CD4-positive, alpha-beta T cell treated with Interferon gamma for 1 hour (primary cell): ENCODE measurements around the gene FLII.

Source experiments
- DNase-seq: peaks from one replicate; pipeline ENCODE4 v3.0.0-alpha.2; 2020

FLII gene

DNA sequence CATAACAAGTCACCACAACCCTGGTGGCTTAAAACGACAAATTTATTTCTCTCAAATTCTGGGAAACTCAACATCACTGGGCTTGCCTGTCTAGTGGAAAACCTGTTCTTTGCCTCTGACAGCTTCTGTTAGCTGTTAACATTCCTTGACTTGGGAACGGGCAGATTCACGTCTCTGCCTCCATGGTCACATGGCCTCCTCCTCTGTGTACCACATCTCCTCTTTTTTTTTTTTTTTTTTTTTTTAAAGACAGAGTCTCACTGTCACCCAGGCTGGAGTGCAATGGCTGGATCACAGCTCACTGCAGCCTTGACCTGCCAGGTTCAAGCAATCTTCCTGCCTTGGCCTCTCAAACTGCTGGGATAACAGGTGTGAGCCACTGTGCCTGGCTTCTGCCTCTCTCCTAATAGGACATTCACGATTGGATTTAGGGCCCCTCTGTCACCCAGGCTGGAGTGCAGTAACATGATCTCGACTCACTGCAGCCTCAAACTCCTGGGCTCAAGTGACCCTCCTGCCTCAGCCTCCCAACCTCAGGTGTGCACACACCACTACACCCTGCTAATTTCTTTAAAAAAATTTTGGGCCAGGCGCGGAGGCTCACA, 44.8 kb downstream of the FLII start:
- no peak for DNase-seq

DNA sequence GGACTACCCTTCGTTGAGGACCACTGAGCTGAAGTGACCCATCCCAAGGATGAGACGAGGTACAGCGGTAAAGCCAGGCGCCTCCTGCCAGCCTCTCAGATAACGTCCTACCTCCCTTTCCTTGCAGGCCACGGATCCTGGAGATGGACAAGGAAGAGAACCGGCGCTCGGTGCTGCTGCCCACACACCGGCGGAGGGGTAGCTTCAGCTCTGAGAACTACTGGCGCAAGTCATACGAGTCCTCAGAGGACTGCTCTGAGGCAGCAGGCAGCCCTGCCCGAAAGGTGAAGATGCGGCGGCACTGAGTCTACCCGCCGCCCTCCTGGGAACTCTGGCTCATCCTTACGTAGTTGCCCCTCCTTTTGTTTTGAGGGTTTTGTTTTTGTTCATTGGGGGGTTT, 50.4 kb downstream of the FLII start:
- DNase-seq: no peak

DNA sequence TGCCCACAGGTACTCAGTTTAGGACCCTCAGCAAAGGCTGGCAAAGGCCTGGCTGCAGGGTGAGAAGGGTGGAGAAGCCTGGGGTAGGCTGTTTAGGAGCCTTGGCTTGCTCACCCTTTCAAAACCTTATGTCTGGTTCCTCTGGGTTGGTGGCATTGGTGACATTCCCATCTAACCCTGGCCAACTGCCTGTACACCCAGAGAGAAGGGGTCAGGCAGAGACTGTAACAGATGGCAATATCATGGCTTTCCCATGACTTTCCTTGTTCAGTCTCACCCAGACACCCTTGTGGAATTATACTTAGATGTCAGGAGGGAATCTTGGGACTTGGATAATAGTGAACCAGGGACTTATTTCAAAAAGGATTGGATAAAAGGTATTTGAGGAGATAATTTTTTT, 51.6 kb downstream of the FLII start:
- DNase-seq: no peak

DNA sequence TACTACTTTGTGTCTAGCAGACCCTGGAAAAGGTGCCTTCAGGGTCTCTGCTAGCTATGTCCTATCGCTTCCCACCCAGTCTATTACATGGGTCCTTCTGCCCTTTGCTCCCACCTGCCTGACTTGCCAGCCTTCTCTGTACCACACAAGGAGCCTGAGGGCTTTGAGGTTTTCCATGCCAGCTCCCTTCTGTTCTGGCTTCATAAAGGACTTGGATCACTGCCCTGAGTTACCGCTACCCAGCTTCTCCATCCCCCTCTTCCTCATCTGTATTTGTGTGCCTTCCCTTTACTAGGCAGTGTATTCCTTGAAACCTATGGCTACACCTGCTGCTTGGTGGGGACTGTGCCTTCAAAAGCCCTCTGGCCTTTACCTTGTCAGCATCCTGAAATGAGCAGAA, 52.7 kb downstream of the FLII start:
- no peak for DNase-seq

- no peak for DNase-seq
These were observed 55.2 kb downstream of the FLII start for GRCh38 chr17:18203308-18203707.

DNA sequence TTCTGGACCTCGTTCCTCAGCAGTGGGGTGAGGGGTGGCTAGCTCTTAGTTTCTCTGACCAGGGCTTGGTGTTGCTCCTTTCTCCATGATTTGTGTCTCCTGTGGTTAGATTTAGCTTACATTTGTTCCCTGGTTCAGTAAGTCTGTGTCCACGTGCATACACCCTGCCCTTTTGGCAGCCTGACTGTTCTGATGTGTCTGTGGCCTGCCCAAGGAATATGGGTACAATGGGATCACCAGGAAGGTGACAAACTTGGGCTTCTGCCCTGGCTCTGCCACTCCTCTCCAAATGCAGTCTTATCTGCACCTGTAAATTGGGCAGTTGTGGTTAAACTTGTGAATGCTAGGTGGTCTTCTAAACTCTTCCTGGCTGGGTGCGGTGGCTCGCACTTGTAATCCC, 57.4 kb downstream of the FLII start:
- DNase-seq: no peak

DNA sequence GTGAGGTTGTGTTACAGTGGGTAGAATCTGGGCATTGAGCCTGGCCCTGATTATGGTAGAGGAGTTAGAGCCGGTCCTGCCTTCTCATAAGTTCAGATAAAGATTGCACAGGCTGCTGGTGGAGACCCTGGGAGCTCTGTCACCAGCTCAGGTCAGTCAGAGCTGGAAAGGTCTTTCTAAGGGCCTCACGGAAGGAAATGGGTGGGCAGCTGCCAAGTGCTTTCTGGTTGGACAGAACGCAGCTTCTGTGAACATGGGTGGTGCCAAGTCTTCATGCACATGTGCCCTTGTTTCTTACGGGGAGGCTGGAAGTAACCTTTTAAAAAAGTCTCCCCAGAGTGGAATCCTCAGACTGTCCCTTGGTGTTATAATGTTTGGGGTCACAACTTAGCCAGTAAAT, 60.0 kb downstream of the FLII start:
- DNase-seq: no peak

- DNase-seq: no peak
These were observed 60.9 kb downstream of the FLII start for GRCh38 chr17:18197535-18198194.

DNA sequence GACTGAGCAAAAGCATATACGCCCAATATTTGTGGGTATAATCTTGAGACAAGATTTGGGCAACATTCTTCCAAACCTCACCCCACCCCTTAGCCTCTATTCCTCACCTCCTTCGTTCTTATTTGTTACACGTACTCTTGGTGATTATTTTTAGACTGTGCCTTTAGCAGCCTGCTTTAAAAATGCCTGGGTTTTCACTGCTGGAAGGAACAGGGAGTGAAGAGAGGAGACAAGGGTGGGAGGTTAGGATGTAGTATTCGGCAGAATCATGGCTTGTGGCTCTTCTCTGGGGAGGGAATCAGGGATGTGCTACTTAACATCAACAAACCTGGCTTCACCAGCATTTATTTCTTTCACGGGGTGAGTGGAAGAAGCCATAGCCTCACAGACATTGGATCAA, 63.3 kb downstream of the FLII start:
- no peak for DNase-seq
